Gastroesophageal sphincter (tissue), 3 donors: ENCODE data around the gene NOTCH2.

ENCODE experiments used
- POLR2AphosphoS5 ChIP-seq: sonication (generic); formaldehyde crosslinking; IDR thresholded peaks from one replicate; pipeline ENCODE4 v1.6.1; 2017; ENCODE audit warnings: antibody characterized with exemption
- TF ChIP-seq, protein P1 (sequence below), 4 experiments: fragments of 200-600 bp in 2 of 4; fragments of 450-650 bp in 2 of 4; sonication (generic) in 1 of 4; IDR thresholded peaks; one replicate each; pipeline ENCODE4 v1.5.1; 2017 to 2019; ENCODE audit warnings: antibody characterized with exemption in 4 of 4, mild to moderate bottlenecking in 2 of 4, moderate library complexity in 2 of 4

DNA sequence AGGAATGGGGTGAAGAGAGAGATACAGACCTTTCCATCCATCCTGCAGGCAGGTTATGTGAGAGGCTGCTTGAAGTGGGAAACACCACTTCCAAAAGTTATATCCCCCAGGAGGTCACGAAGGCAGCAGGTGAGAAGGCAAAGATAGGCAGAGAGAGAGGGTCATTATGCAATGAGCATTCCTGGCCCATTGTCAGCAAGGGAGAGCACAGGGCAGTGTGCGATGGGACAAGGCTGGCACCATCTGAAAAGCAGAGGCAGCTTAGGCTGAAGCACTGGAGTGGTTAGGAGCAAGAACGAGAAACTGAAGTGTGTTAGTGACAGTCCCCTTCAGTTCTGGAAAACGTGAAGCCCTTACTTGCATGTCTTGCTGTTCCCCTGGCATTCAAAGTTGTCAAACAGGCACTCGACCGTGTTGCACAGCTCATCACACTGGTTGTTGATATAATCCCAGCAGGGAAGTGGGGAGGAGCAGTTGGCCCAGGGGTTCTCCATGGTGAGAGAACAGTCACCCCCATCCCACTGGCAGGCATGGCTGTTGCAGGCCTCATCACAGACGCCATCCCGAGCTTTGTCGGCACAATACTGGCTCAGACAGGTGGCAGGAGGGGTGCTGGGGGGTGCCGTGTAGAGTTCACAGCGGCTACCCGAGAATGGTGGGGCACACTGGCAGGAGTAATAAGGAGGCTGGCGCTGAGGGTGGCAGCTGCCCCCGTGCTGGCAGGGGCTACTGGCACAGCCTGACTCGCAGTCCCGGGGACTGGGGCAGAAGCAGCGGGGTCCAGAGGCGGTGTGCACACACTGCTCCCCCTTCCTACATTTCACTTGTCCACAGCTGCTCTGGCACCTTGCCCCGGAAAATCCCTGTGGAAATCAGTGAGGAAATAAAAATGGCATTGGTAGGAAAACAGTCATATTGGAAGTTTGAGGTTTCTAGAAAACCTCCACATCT lies 144.2 kb downstream of the NOTCH2 start:
- TF ChIP-seq, protein P1, sequence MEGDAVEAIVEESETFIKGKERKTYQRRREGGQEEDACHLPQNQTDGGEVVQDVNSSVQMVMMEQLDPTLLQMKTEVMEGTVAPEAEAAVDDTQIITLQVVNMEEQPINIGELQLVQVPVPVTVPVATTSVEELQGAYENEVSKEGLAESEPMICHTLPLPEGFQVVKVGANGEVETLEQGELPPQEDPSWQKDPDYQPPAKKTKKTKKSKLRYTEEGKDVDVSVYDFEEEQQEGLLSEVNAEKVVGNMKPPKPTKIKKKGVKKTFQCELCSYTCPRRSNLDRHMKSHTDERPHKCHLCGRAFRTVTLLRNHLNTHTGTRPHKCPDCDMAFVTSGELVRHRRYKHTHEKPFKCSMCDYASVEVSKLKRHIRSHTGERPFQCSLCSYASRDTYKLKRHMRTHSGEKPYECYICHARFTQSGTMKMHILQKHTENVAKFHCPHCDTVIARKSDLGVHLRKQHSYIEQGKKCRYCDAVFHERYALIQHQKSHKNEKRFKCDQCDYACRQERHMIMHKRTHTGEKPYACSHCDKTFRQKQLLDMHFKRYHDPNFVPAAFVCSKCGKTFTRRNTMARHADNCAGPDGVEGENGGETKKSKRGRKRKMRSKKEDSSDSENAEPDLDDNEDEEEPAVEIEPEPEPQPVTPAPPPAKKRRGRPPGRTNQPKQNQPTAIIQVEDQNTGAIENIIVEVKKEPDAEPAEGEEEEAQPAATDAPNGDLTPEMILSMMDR (IDR thresholded peaks at IDR 0.05), result no peak
- no peak for TF ChIP-seq POLR2AphosphoS5
